CMK (cell line): ENCODE data around the gene ZNF681.
"Not testable (repeated sequence)": the region's sequence is repeated elsewhere in the genome, so short reads cannot be mapped to it uniquely, and the experiment has no call there.

ENCODE experiments used
- DNase-seq: peaks from one replicate; pipeline ENCODE4 v3.0.0-alpha.2; 2010; ENCODE audit warnings: low read depth

ZNF681 gene

DNA sequence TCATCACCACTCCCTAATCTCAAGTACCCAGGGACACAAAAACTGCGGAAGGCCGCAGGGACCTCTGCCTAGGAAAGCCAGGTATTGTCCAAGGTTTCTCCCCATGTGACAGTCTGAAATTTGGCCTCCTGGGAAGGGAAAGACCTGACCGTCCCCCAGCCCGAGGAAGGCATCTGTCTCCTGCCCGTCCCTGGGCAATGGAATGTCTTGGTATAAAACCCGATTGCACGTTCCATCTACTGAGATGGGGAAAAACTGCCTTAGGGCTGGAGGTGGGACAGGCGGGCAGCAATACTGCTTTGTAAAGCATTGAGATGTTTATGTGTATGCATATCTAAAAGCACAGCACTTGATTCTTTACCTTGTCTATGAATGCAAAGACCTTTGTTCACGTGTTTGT lies 65.8 kb downstream of the ZNF681 start:
- not testable (repeated sequence) for DNase-seq
